BE2C (cell line): ENCODE data around the gene CDYL2.
"Not testable (repeated sequence)": the region's sequence is repeated elsewhere in the genome, so short reads cannot be mapped to it uniquely, and the experiment has no call there.

ENCODE experiments used
- DNase-seq: peaks from one replicate; pipeline ENCODE4 v3.0.0-alpha.2; 2020
- H3K27me3 ChIP-seq: fragments of 250-450 bp; sonication (Bioruptor Pico); 2 replicates; pipeline ENCODE4 v1.5.1; 2020; ENCODE audit warnings: mild to moderate bottlenecking
- H3K36me3 ChIP-seq: fragments of 250-450 bp; sonication (Bioruptor Pico); 2 replicates; pipeline ENCODE4 v1.5.1; 2020; ENCODE audit warnings: mild to moderate bottlenecking
- H3K4me1 ChIP-seq: fragments of 250-450 bp; sonication (Bioruptor Pico); 2 replicates; pipeline ENCODE4 v1.5.1; 2020
- H3K4me3 ChIP-seq: 2 replicates; pipeline ENCODE4 v1.5.1; 2011; ENCODE audit warnings: low read depth, low read length
- H3K9me3 ChIP-seq: fragments of 250-450 bp; sonication (Bioruptor Pico); 2 replicates; pipeline ENCODE4 v1.5.1; 2020
- CTCF ChIP-seq: IDR thresholded peaks from 2 replicates; pipeline ENCODE4 v1.5.1; 2012; ENCODE audit warnings: mild to moderate bottlenecking, low read depth, low read length

The CDYL2 gene

GRCh38 chr16:80741724-80742123 is 62.7 kb downstream of the CDYL2 start:
- Histone ChIP-seq H3K9me3 (no peaks in the 10 kb centered on the region; the same call in 1 of the 2 replicates), H3K36me3 (no peaks in the 10 kb centered on the region), H3K4me1 (no peaks in the 10 kb centered on the region), H3K4me3 (no peak overlapping the region), H3K27me3 (no peaks in the 10 kb centered on the region)
- no peak for DNase-seq
- no peak for TF ChIP-seq CTCF

GRCh38 chr16:80739523-80739922 is 64.9 kb downstream of the CDYL2 start:
- Histone ChIP-seq H3K36me3 (no peaks in the 10 kb centered on the region), H3K4me3 (no peak overlapping the region), H3K27me3 (no peaks in the 10 kb centered on the region), H3K9me3 (no peaks in the 10 kb centered on the region; the same call in 1 of the 2 replicates), H3K4me1 (no peaks in the 10 kb centered on the region)
- DNase-seq = no peak
- no peak for TF ChIP-seq CTCF

- no peaks in the 10 kb centered on the region; the same call in 1 of the 2 replicates for H3K9me3 ChIP-seq
- H3K27me3 ChIP-seq = no peaks in the 10 kb centered on the region
- H3K4me1 ChIP-seq = no peaks in the 10 kb centered on the region
- H3K36me3 ChIP-seq = no peaks in the 10 kb centered on the region
- no peak for DNase-seq
- TF ChIP-seq CTCF = no peak
- H3K4me3 ChIP-seq = no peak overlapping the region
Observed at GRCh38 chr16:80738521-80738920, 65.9 kb downstream of the CDYL2 start.

GRCh38 chr16:80735846-80736245 is 68.6 kb downstream of the CDYL2 start:
- TF ChIP-seq CTCF = no peak
- no peak for DNase-seq
- Histone ChIP-seq H3K4me3 (no peak overlapping the region), H3K9me3 (no peaks in the 10 kb centered on the region), H3K27me3 (no peaks in the 10 kb centered on the region), H3K36me3 (no peaks in the 10 kb centered on the region), H3K4me1 (no peaks in the 10 kb centered on the region)

- no peak for DNase-seq
- no peak for TF ChIP-seq CTCF
Observed at GRCh38 chr16:80733407-80733806, 71.0 kb downstream of the CDYL2 start.

GRCh38 chr16:80731915-80732314 is 72.5 kb downstream of the CDYL2 start:
- DNase-seq = no peak
- Histone ChIP-seq H3K9me3 (no peaks in the 10 kb centered on the region), H3K36me3 (no peaks in the 10 kb centered on the region), H3K4me3 (no peak overlapping the region), H3K27me3 (no peaks in the 10 kb centered on the region), H3K4me1 (no peaks in the 10 kb centered on the region)
- TF ChIP-seq CTCF = no peak

More at GRCh38 chr16:80733407-80733806, 71.0 kb downstream of the CDYL2 start:
- Histone ChIP-seq H3K4me1 (no peaks in the 10 kb centered on the region), H3K27me3 (no peaks in the 10 kb centered on the region), H3K4me3 (no peak overlapping the region), H3K36me3 (no peaks in the 10 kb centered on the region), H3K9me3 (no peaks in the 10 kb centered on the region)

- H3K27me3 ChIP-seq, H3K9me3 ChIP-seq, H3K4me1 ChIP-seq, H3K4me3 ChIP-seq, DNase-seq, H3K36me3 ChIP-seq: not testable (repeated sequence)
Observed at GRCh38 chr16:80727066-80727763, 77.2 kb downstream of the CDYL2 start.
